Prostate gland (tissue), 2 donors: ENCODE data around the gene ZNF217.

Experiments
- POLR2A ChIP-seq: fragments of 450-650 bp; IDR thresholded peaks from one replicate; pipeline ENCODE4 v1.6.1; 2016; ENCODE audit warnings: antibody characterized with exemption, mild to moderate bottlenecking
- POLR2AphosphoS5 ChIP-seq: sonication (generic); formaldehyde crosslinking; IDR thresholded peaks from one replicate; pipeline ENCODE4 v1.6.1; 2017; ENCODE audit warnings: antibody characterized with exemption
- TF ChIP-seq, protein P1 (sequence below), 4 experiments: fragments of 200-600 bp in 2 of 4; fragments of 450-650 bp in 2 of 4; sonication (generic) in 2 of 4; IDR thresholded peaks; 1 replicate in 3 of 4; 2 replicates in 1 of 4; pipeline ENCODE4 v1.5.1; 2016 to 2019; ENCODE audit warnings: antibody characterized with exemption in 4 of 4, mild to moderate bottlenecking in 2 of 4, moderate library complexity in 2 of 4

DNA sequence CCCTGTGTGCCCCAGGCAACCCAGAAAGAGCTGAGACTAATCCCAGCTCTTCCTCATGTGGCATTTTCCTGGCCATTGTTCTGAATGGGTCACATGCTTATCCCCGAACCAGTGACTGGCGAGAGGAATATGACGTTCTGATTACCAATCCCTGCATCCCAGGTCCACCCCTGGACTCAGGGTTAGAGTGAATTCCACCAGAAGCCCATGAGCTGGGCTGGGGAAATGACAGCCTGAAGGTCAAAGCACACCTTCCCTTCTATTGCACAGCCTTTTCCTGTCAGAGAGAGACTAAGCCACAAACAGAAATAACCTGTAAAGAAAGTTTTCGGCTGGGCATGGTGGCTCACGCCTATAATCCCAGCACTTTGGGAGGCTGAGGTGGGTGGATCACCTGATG lies 70.9 kb downstream of the ZNF217 start:
- TF ChIP-seq, protein P1, sequence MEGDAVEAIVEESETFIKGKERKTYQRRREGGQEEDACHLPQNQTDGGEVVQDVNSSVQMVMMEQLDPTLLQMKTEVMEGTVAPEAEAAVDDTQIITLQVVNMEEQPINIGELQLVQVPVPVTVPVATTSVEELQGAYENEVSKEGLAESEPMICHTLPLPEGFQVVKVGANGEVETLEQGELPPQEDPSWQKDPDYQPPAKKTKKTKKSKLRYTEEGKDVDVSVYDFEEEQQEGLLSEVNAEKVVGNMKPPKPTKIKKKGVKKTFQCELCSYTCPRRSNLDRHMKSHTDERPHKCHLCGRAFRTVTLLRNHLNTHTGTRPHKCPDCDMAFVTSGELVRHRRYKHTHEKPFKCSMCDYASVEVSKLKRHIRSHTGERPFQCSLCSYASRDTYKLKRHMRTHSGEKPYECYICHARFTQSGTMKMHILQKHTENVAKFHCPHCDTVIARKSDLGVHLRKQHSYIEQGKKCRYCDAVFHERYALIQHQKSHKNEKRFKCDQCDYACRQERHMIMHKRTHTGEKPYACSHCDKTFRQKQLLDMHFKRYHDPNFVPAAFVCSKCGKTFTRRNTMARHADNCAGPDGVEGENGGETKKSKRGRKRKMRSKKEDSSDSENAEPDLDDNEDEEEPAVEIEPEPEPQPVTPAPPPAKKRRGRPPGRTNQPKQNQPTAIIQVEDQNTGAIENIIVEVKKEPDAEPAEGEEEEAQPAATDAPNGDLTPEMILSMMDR (IDR thresholded peaks at IDR 0.05): no peak
- no peak for TF ChIP-seq POLR2A
- no peak for TF ChIP-seq POLR2AphosphoS5
